IPS-18a (cell line): ENCODE data around the gene USP25.

ENCODE experiments used
- H3K27ac ChIP-seq: one replicate; pipeline ENCODE4 v1.5.1; 2013; ENCODE audit warnings: low read length
- H3K27me3 ChIP-seq: one replicate; pipeline ENCODE4 v1.6.1; 2013; ENCODE audit warnings: mild to moderate bottlenecking, low read length; ENCODE audit not compliant: control insufficient read depth, insufficient read depth
- H3K36me3 ChIP-seq: one replicate; pipeline ENCODE4 v1.6.1; 2013; ENCODE audit warnings: low read depth, low read length; ENCODE audit not compliant: control insufficient read depth
- H3K4me1 ChIP-seq: one replicate; pipeline ENCODE4 v1.6.1; 2013; ENCODE audit warnings: low read depth, low read length; ENCODE audit not compliant: control insufficient read depth
- H3K4me3 ChIP-seq: one replicate; pipeline ENCODE4 v1.5.1; 2013; ENCODE audit warnings: low read length
- H3K9ac ChIP-seq: one replicate; pipeline ENCODE4 v1.6.1; 2013; ENCODE audit warnings: mild to moderate bottlenecking, low read length, moderate library complexity
- H3K9me3 ChIP-seq: one replicate; pipeline ENCODE4 v1.6.1; 2013; ENCODE audit warnings: low read depth, low read length; ENCODE audit not compliant: control insufficient read depth

Gene USP25

GRCh38 chr21:15729674-15730483, at the start of gene USP25:
USP25 (plus strand) TSS chr21:15729982; CDS start chr21:15730394, 412 bp downstream.
- H3K4me1 ChIP-seq: peaks cover 19% of the 10 kb centered on the region
- H3K36me3 ChIP-seq: no peaks in the 10 kb centered on the region
- H3K27me3 ChIP-seq: peaks cover 9% of the 10 kb centered on the region
- no peaks in the 10 kb centered on the region for H3K9me3 ChIP-seq
- peak within 1 kb of the TSS; percentile 80 for H3K27ac ChIP-seq
- peak within 1 kb of the TSS; percentile 98 for H3K4me3 ChIP-seq
- H3K9ac ChIP-seq: peak within 1 kb of the TSS; percentile 94

DNA sequence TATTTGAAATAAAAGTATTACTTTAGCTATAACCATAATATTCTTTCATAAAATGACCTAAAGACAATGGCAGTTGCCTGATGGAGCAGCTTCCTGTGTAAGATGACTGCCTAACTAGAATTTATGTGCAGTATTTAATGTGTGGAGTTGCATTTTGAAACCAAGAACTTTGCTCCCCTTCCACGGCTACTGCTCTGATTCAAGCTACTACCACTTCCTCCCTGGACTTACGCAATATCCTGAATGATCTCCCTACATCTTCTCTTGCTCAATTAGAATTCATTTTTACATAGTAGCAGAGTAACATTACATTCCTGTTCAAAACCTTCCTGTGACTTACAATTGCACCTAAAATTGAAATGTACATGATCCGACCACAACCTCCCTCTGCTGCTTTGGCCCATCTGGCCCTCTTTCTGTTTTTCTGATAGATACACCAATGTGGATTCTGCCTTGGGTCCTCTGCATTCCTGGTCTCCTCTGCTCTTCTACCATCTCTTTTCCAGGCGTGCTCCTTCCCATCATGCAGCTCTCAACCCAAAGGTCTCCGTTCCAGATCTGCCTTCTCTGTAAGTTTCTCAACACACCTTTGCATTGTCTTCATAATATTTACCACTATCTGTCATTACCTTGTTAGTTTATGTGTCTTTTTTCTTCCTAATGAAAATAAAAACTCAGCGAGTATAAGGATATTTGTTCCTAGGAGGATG, 47.4 kb upstream of the USP25 start:
- Histone ChIP-seq H3K9me3 (no peaks in the 10 kb centered on the region), H3K4me1 (no peaks in the 10 kb centered on the region), H3K4me3 (no peak overlapping the region), H3K9ac (no peak overlapping the region), H3K27me3 (no peaks in the 10 kb centered on the region), H3K36me3 (no peaks in the 10 kb centered on the region), H3K27ac (no peak overlapping the region)

- H3K9ac ChIP-seq: no peak overlapping the region
- no peaks in the 10 kb centered on the region for H3K36me3 ChIP-seq
Observed at GRCh38 chr21:15682977-15683376, 46.8 kb upstream of the USP25 start.

GRCh38 chr21:15686506-15686905, 43.3 kb upstream of the USP25 start:
- no peaks in the 10 kb centered on the region for H3K36me3 ChIP-seq
- no peak overlapping the region for H3K9ac ChIP-seq
- H3K27me3 ChIP-seq: no peaks in the 10 kb centered on the region
- no peak overlapping the region for H3K27ac ChIP-seq
- H3K4me1 ChIP-seq: no peaks in the 10 kb centered on the region
- H3K4me3 ChIP-seq: no peak overlapping the region
- H3K9me3 ChIP-seq: no peaks in the 10 kb centered on the region

More at GRCh38 chr21:15682977-15683376, 46.8 kb upstream of the USP25 start:
- H3K4me3 ChIP-seq: no peak overlapping the region
- no peaks in the 10 kb centered on the region for H3K4me1 ChIP-seq
- no peak overlapping the region for H3K27ac ChIP-seq
- no peaks in the 10 kb centered on the region for H3K27me3 ChIP-seq
- no peaks in the 10 kb centered on the region for H3K9me3 ChIP-seq

DNA sequence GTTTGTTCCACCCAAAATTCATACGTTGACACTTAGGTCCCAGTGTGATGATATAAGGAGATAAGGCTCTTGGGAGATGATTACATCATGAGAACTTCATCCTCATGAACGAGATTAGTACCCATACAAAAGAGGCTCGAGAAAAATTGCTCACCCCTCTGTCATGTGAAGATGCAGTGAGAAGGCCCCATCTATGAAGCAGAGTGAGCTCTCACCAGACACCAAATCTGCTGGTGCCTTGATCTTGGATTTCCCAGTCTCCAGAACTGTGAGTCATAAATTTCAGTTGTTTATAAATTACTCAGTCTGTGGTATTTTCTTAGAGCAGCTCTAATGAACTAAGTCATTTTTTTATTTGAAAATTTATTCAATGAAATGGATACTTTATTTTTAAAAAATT, 42.6 kb upstream of the USP25 start:
- Histone ChIP-seq H3K27me3 (no peaks in the 10 kb centered on the region), H3K9ac (no peak overlapping the region), H3K4me3 (no peak overlapping the region), H3K27ac (no peak overlapping the region), H3K36me3 (no peaks in the 10 kb centered on the region), H3K9me3 (no peaks in the 10 kb centered on the region), H3K4me1 (no peaks in the 10 kb centered on the region)

DNA sequence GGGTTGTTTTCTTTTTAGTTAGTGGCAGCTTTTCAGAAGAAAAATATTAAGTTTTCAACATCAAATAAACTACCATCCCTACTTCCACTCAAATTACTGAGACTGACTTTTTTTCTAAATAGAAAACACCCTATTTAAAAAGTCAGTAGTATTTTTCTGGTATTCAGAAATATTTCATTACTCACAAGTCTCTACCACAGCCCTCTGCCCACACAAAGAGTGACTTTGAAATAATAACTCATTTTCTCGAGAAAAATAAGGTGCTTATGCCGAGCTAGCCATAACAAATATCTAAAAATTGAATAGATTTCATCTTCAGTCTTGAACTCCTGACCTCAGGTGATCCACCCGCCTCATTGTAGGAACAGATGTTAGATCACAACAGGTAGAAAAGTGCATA, 41.8 kb upstream of the USP25 start:
- no peaks in the 10 kb centered on the region for H3K27me3 ChIP-seq
- H3K27ac ChIP-seq: no peak overlapping the region
- H3K9me3 ChIP-seq: no peaks in the 10 kb centered on the region
- H3K36me3 ChIP-seq: no peaks in the 10 kb centered on the region
- no peak overlapping the region for H3K4me3 ChIP-seq
- no peak overlapping the region for H3K9ac ChIP-seq
- H3K4me1 ChIP-seq: no peaks in the 10 kb centered on the region

- no peak overlapping the region for H3K9ac ChIP-seq
- no peak overlapping the region for H3K27ac ChIP-seq
- no peaks in the 10 kb centered on the region for H3K9me3 ChIP-seq
- H3K4me1 ChIP-seq: no peaks in the 10 kb centered on the region
- H3K27me3 ChIP-seq: no peaks in the 10 kb centered on the region
- no peaks in the 10 kb centered on the region for H3K36me3 ChIP-seq
- no peak overlapping the region for H3K4me3 ChIP-seq
Observed at GRCh38 chr21:15688809-15689208, 41.0 kb upstream of the USP25 start.

DNA sequence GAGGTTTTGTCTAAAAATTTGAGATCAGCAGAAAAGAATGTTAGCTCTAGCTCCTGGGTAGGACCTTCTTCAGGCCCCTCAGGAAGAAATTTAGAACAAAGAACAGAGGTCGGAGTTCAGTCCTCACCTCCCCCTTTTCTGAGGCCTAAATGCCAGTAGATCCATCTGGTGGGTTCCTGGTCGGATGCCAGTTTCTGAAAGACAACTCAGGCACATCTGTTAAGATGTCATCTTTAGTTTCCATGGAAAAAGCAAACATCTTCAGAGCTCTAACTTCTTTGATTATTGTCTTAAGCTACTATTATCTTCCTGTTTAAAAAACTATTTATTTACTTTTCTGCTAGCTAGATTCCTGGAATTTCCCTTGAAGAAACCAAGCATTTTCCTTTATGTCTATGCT, 37.1 kb upstream of the USP25 start:
- Histone ChIP-seq H3K4me1 (no peaks in the 10 kb centered on the region), H3K27ac (no peak overlapping the region), H3K9me3 (no peaks in the 10 kb centered on the region), H3K4me3 (no peak overlapping the region), H3K9ac (no peak overlapping the region), H3K27me3 (no peaks in the 10 kb centered on the region), H3K36me3 (no peaks in the 10 kb centered on the region)

GRCh38 chr21:15695241-15695640, 34.5 kb upstream of the USP25 start:
- Histone ChIP-seq H3K27ac (no peak overlapping the region), H3K36me3 (no peaks in the 10 kb centered on the region), H3K27me3 (no peaks in the 10 kb centered on the region), H3K9me3 (no peaks in the 10 kb centered on the region), H3K4me3 (no peak overlapping the region), H3K4me1 (no peaks in the 10 kb centered on the region), H3K9ac (no peak overlapping the region)

DNA sequence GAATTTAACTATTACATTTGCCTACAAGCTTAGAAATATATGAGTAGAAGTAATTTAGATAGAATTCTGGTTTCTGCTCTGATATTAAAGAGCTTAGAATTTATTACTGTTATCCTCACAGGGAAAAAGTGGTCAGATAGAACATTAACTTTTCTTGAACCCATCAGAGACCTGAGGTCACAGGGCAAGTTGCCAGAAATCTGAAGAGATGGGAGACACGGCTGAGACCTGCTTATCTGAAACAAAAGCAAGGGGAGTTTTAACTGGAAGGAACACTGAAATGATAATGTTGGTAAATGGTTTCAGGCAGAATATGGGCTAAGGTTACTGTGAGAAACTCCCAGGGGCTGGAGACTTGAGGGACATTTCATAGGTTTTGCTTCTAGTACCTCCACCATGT, 28.0 kb upstream of the USP25 start:
- Histone ChIP-seq H3K36me3 (no peaks in the 10 kb centered on the region), H3K9ac (no peak overlapping the region), H3K9me3 (no peaks in the 10 kb centered on the region), H3K4me1 (no peaks in the 10 kb centered on the region), H3K27ac (no peak overlapping the region), H3K27me3 (no peaks in the 10 kb centered on the region), H3K4me3 (no peak overlapping the region)

DNA sequence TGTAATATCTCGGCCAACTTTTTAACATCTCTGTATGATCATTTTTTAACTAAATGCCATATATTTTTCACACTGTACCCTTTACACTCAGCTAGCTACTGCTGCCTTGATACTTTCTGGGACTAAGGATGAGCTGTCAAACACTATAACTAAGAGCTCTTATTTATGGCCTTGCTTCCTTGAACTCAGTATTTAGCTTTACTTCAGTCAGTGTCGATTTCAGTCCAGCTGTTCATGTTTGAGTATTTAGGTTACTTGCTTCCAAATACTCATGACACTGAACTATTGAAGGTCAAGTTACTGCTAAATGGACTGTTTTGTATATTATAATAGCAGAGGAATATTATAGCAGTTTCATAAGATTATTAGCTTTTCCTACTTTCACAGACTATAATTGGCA, 25.9 kb upstream of the USP25 start:
- H3K4me3 ChIP-seq: no peak overlapping the region
- H3K4me1 ChIP-seq: no peaks in the 10 kb centered on the region
- H3K36me3 ChIP-seq: no peaks in the 10 kb centered on the region
- no peaks in the 10 kb centered on the region for H3K27me3 ChIP-seq
- no peak overlapping the region for H3K27ac ChIP-seq
- no peaks in the 10 kb centered on the region for H3K9me3 ChIP-seq
- H3K9ac ChIP-seq: no peak overlapping the region

GRCh38 chr21:15706696-15707095, 23.1 kb upstream of the USP25 start:
- Histone ChIP-seq H3K9me3 (no peaks in the 10 kb centered on the region), H3K4me3 (no peak overlapping the region), H3K27me3 (no peaks in the 10 kb centered on the region), H3K4me1 (no peaks in the 10 kb centered on the region), H3K27ac (no peak overlapping the region), H3K9ac (no peak overlapping the region), H3K36me3 (no peaks in the 10 kb centered on the region)
